ENCODE measurements around the gene ATP11B.

- TF ChIP-seq POLR2A (IDR thresholded peaks at IDR 0.05; ENCODE audit: low read depth) (no peak), POLR2AphosphoS5 (IDR thresholded peaks at IDR 0.05) (no peak), EP300 (IDR thresholded peaks at IDR 0.05) (no peak)
- TF ChIP-seq, protein P1, sequence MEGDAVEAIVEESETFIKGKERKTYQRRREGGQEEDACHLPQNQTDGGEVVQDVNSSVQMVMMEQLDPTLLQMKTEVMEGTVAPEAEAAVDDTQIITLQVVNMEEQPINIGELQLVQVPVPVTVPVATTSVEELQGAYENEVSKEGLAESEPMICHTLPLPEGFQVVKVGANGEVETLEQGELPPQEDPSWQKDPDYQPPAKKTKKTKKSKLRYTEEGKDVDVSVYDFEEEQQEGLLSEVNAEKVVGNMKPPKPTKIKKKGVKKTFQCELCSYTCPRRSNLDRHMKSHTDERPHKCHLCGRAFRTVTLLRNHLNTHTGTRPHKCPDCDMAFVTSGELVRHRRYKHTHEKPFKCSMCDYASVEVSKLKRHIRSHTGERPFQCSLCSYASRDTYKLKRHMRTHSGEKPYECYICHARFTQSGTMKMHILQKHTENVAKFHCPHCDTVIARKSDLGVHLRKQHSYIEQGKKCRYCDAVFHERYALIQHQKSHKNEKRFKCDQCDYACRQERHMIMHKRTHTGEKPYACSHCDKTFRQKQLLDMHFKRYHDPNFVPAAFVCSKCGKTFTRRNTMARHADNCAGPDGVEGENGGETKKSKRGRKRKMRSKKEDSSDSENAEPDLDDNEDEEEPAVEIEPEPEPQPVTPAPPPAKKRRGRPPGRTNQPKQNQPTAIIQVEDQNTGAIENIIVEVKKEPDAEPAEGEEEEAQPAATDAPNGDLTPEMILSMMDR (IDR thresholded peaks at IDR 0.05): no peak
Measured at GRCh38 chr3:182920515-182921084, 127.3 kb downstream of the ATP11B start.

Data from esophagus muscularis mucosa (tissue), 4 donors.